Activated CD4-positive, alpha-beta T cell treated with anti-CD3 and anti-CD28 coated beads, Interleukin-2, amount 50 U/mL, for 4 hours (primary cell): ENCODE results near the gene ARID4B.
"Not testable (repeated sequence)": the region's sequence is repeated elsewhere in the genome, so short reads cannot be mapped to it uniquely, and the experiment has no call there.

Source experiments
- DNase-seq, 2 experiments: peaks; one replicate each; pipeline ENCODE4 v3.0.0-alpha.2; 2020

ARID4B gene

GRCh38 chr1:235297579-235297978, 30.4 kb downstream of the ARID4B start:
- DNase-seq = no peak

GRCh38 chr1:235296729-235297128, 31.2 kb downstream of the ARID4B start:
- DNase-seq = no peak

GRCh38 chr1:235295902-235296350, 32.1 kb downstream of the ARID4B start:
- DNase-seq = no peak

GRCh38 chr1:235293322-235293942, 34.5 kb downstream of the ARID4B start:
- DNase-seq = no peak

- no peak for DNase-seq
Observed at GRCh38 chr1:235292790-235293189, 35.2 kb downstream of the ARID4B start.

GRCh38 chr1:235291599-235292091, 36.3 kb downstream of the ARID4B start:
- no peak for DNase-seq

GRCh38 chr1:235290740-235291502, 37.1 kb downstream of the ARID4B start:
- DNase-seq = no peak

- no peak for DNase-seq
Observed at GRCh38 chr1:235289859-235290739, 37.9 kb downstream of the ARID4B start.

GRCh38 chr1:235287208-235287882, 40.6 kb downstream of the ARID4B start:
- DNase-seq = no peak

- DNase-seq = no peak
Observed at GRCh38 chr1:235286667-235287066, 41.3 kb downstream of the ARID4B start.

GRCh38 chr1:235284231-235284769, 43.7 kb downstream of the ARID4B start:
- no peak for DNase-seq

GRCh38 chr1:235283636-235284035, 44.3 kb downstream of the ARID4B start:
- DNase-seq = not testable (repeated sequence)

- DNase-seq = no peak
Observed at GRCh38 chr1:235280467-235280866, 47.5 kb downstream of the ARID4B start.

- no peak for DNase-seq
Observed at GRCh38 chr1:235279694-235280093, 48.3 kb downstream of the ARID4B start.

GRCh38 chr1:235278915-235279292, 49.1 kb downstream of the ARID4B start:
- DNase-seq = no peak

- no peak for DNase-seq
Observed at GRCh38 chr1:235278233-235278914, 49.6 kb downstream of the ARID4B start.

GRCh38 chr1:235277709-235278108, 50.3 kb downstream of the ARID4B start:
- no peak for DNase-seq

GRCh38 chr1:235275836-235276235, 52.1 kb downstream of the ARID4B start:
- no peak for DNase-seq

GRCh38 chr1:235275223-235275622, 52.8 kb downstream of the ARID4B start:
- no peak for DNase-seq

GRCh38 chr1:235272851-235273250, 55.1 kb downstream of the ARID4B start:
- DNase-seq = no peak

GRCh38 chr1:235270625-235271024, 57.4 kb downstream of the ARID4B start:
- DNase-seq = no peak

GRCh38 chr1:235269990-235270389, 58.0 kb downstream of the ARID4B start:
- DNase-seq = not testable (repeated sequence)
